Ishikawa (cell line): ENCODE data around the gene RADIL.

Experiments used
- CEBPB ChIP-seq: IDR thresholded peaks from 2 replicates; pipeline ENCODE4 v1.6.1; 2012
- CREB1 ChIP-seq: IDR thresholded peaks from 2 replicates; pipeline ENCODE4 v1.6.1; 2012; ENCODE audit warnings: low read depth
- EGR1 ChIP-seq: IDR thresholded peaks from 2 replicates; pipeline ENCODE4 v1.6.1; 2012
- EP300 ChIP-seq: IDR thresholded peaks from 2 replicates; pipeline ENCODE4 v1.6.1; 2012; ENCODE audit warnings: borderline replicate concordance
- FOXM1 ChIP-seq: IDR thresholded peaks from 2 replicates; pipeline ENCODE4 v1.6.1; 2012; ENCODE audit warnings: low read depth, borderline replicate concordance
- MAX ChIP-seq: IDR thresholded peaks from 2 replicates; pipeline ENCODE4 v1.6.1; 2012
- NFIC ChIP-seq: IDR thresholded peaks from 2 replicates; pipeline ENCODE4 v1.6.1; 2012
- RAD21 ChIP-seq: IDR thresholded peaks from 2 replicates; pipeline ENCODE4 v1.6.1; 2012; ENCODE audit warnings: low read depth
- REST ChIP-seq: IDR thresholded peaks from 2 replicates; pipeline ENCODE4 v1.6.1; 2012; ENCODE audit warnings: low read depth, mild to moderate bottlenecking
- TAF1 ChIP-seq: IDR thresholded peaks from 2 replicates; pipeline ENCODE4 v1.6.1; 2012; ENCODE audit warnings: low read depth, mild to moderate bottlenecking
- TCF12 ChIP-seq: IDR thresholded peaks from 2 replicates; pipeline ENCODE4 v1.6.1; 2012; ENCODE audit warnings: low read depth
- TEAD4 ChIP-seq: IDR thresholded peaks from 2 replicates; pipeline ENCODE4 v1.6.1; 2012
- USF1 ChIP-seq: IDR thresholded peaks from 2 replicates; pipeline ENCODE4 v1.6.1; 2012
- YY1 ChIP-seq: IDR thresholded peaks from 2 replicates; pipeline ENCODE4 v1.6.1; 2012; ENCODE audit warnings: low read depth
- ZBTB7A ChIP-seq: IDR thresholded peaks from 2 replicates; pipeline ENCODE4 v1.6.1; 2012; ENCODE audit warnings: low read depth

Gene RADIL

GRCh38 chr7:4883372-4884144 lies at the start of gene RADIL:
Gene RADIL (minus strand): TSS chr7:4883716. CDS start chr7:4878139, 5,577 bp downstream.
- TF ChIP-seq RAD21: peak; percentile 55; the same call in 1 of the 2 replicates
- 0 out of 2 replicates have a peak, but pooled peaks have one; percentile 60 for TF ChIP-seq ZBTB7A
- TF ChIP-seq TAF1: no peak

- no peak for TF ChIP-seq EGR1
- TF ChIP-seq MAX: peak; percentile 37; the same call in 1 of the 2 replicates
- TF ChIP-seq CEBPB: no peak
Measured at GRCh38 chr7:4931943-4932342, 48.4 kb upstream of the RADIL start.

GRCh38 chr7:4929005-4929404 lies 45.5 kb upstream of the RADIL start:
- TF ChIP-seq MAX: no peak
- no peak for TF ChIP-seq REST
- peak; percentile 41; the same call in 1 of the 2 replicates for TF ChIP-seq USF1

- TF ChIP-seq ZBTB7A: no peak
- TF ChIP-seq TAF1: no peak
- no peak for TF ChIP-seq EP300
- no peak for TF ChIP-seq USF1
- no peak for TF ChIP-seq YY1
- TF ChIP-seq CREB1: no peak
- TF ChIP-seq MAX: no peak
- TF ChIP-seq EGR1: no peak
- no peak for TF ChIP-seq TCF12
- TF ChIP-seq RAD21: no peak
- TF ChIP-seq CEBPB: no peak
- TF ChIP-seq TEAD4: no peak
- no peak for TF ChIP-seq REST
- no peak for TF ChIP-seq NFIC
- TF ChIP-seq FOXM1: no peak
Measured at GRCh38 chr7:4928445-4928844, 44.9 kb upstream of the RADIL start.

GRCh38 chr7:4919969-4920766 lies 36.7 kb upstream of the RADIL start:
- no peak for TF ChIP-seq MAX

- TF ChIP-seq NFIC: no peak
- TF ChIP-seq YY1: no peak
- TF ChIP-seq EP300: no peak
- no peak for TF ChIP-seq RAD21
- TF ChIP-seq ZBTB7A: no peak
- TF ChIP-seq EGR1: no peak
- TF ChIP-seq TEAD4: no peak
- no peak for TF ChIP-seq CREB1
- TF ChIP-seq TAF1: no peak
- no peak for TF ChIP-seq CEBPB
Measured at GRCh38 chr7:4916113-4916512, 32.6 kb upstream of the RADIL start.
